Nephron progenitor cell (in vitro differentiated cells): ENCODE results near the gene BAZ2B.
"Not testable (repeated sequence)": the region's sequence is repeated elsewhere in the genome, so short reads cannot be mapped to it uniquely, and the experiment has no call there.

Source experiments
- DNase-seq: peaks from one replicate; pipeline ENCODE4 v3.0.0; 2021
- H3K27ac Mint-ChIP-seq: 2 replicates; pipeline ENCODE4 v1.8.0; 2021; ENCODE audit warnings: mild to moderate bottlenecking, moderate library complexity, mixed read lengths
- H3K27me3 Mint-ChIP-seq: 2 replicates; pipeline ENCODE4 v1.8.0; 2021; ENCODE audit warnings: mild to moderate bottlenecking, low read depth, mixed read lengths; ENCODE audit not compliant: poor library complexity
- H3K36me3 Mint-ChIP-seq: 2 replicates; pipeline ENCODE4 v1.8.0; 2021; ENCODE audit warnings: low read depth, mixed read lengths
- H3K4me1 Mint-ChIP-seq: 2 replicates; pipeline ENCODE4 v1.8.0; 2021; ENCODE audit warnings: mixed read lengths
- H3K4me3 Mint-ChIP-seq: 2 replicates; pipeline ENCODE4 v1.8.0; 2021; ENCODE audit warnings: mild to moderate bottlenecking, moderate library complexity, mixed read lengths
- H3K9me3 Mint-ChIP-seq: 2 replicates; pipeline ENCODE4 v1.8.0; 2021; ENCODE audit warnings: mild to moderate bottlenecking, moderate library complexity, mixed read lengths
- CTCF ChIP-seq: fragments of 200-600 bp; sonication (generic); IDR thresholded peaks from 2 replicates; pipeline ENCODE4 v1.5.0; 2021; ENCODE audit warnings: antibody characterized with exemption

The BAZ2B gene

GRCh38 chr2:159362816-159363251 lies 253.5 kb downstream of the BAZ2B start:
- TF ChIP-seq CTCF = no peak
- peaks cover 30% of the 10 kb centered on the region for H3K9me3 Mint-ChIP-seq
- no peak overlapping the region for H3K4me3 Mint-ChIP-seq
- no peaks in the 10 kb centered on the region for H3K27me3 Mint-ChIP-seq
- DNase-seq = no peak
- no peaks in the 10 kb centered on the region for H3K4me1 Mint-ChIP-seq
- peaks cover 83% of the 10 kb centered on the region for H3K36me3 Mint-ChIP-seq
- H3K27ac Mint-ChIP-seq = no peak overlapping the region

- no peak for TF ChIP-seq CTCF
- no peaks in the 10 kb centered on the region for H3K4me1 Mint-ChIP-seq
- DNase-seq = no peak
- no peak overlapping the region for H3K4me3 Mint-ChIP-seq
- H3K27ac Mint-ChIP-seq = no peak overlapping the region
- peaks cover 88% of the 10 kb centered on the region for H3K36me3 Mint-ChIP-seq
- no peaks in the 10 kb centered on the region for H3K27me3 Mint-ChIP-seq
- peaks cover 30% of the 10 kb centered on the region for H3K9me3 Mint-ChIP-seq
Observed at GRCh38 chr2:159362094-159362493, 254.3 kb downstream of the BAZ2B start.

- H3K27me3 Mint-ChIP-seq, H3K4me1 Mint-ChIP-seq, DNase-seq, H3K4me3 Mint-ChIP-seq, H3K27ac Mint-ChIP-seq: not testable (repeated sequence)
- H3K9me3 Mint-ChIP-seq = peaks cover 30% of the 10 kb centered on the region
- H3K36me3 Mint-ChIP-seq = peaks cover 93% of the 10 kb centered on the region
Observed at GRCh38 chr2:159361603-159362002, 254.7 kb downstream of the BAZ2B start.

GRCh38 chr2:159356053-159356554 lies 260.2 kb downstream of the BAZ2B start:
- no peak for DNase-seq
- TF ChIP-seq CTCF = no peak
- peaks cover 13% of the 10 kb centered on the region for H3K9me3 Mint-ChIP-seq
- H3K4me1 Mint-ChIP-seq = peaks cover 4% of the 10 kb centered on the region
- H3K27ac Mint-ChIP-seq = no peak overlapping the region
- H3K27me3 Mint-ChIP-seq = peaks cover 2% of the 10 kb centered on the region
- peaks cover 70% of the 10 kb centered on the region for H3K36me3 Mint-ChIP-seq
- H3K4me3 Mint-ChIP-seq = no peak overlapping the region

- DNase-seq = no peak
- peaks cover 2% of the 10 kb centered on the region for H3K27me3 Mint-ChIP-seq
- H3K27ac Mint-ChIP-seq = no peak overlapping the region
- peaks cover 49% of the 10 kb centered on the region for H3K36me3 Mint-ChIP-seq
- no peak overlapping the region for H3K4me3 Mint-ChIP-seq
- no peaks in the 10 kb centered on the region for H3K9me3 Mint-ChIP-seq
- H3K4me1 Mint-ChIP-seq = peaks cover 4% of the 10 kb centered on the region
- TF ChIP-seq CTCF = no peak
Observed at GRCh38 chr2:159351977-159352376, 264.4 kb downstream of the BAZ2B start.

- no peak for TF ChIP-seq CTCF
- peaks cover 43% of the 10 kb centered on the region for H3K36me3 Mint-ChIP-seq
Observed at GRCh38 chr2:159349674-159350299, 266.6 kb downstream of the BAZ2B start.

More at GRCh38 chr2:159349674-159350299, 266.6 kb downstream of the BAZ2B start:
- DNase-seq = no peak
- H3K4me1 Mint-ChIP-seq = no peaks in the 10 kb centered on the region
- H3K4me3 Mint-ChIP-seq = no peak overlapping the region
- no peak overlapping the region for H3K27ac Mint-ChIP-seq
- no peaks in the 10 kb centered on the region for H3K9me3 Mint-ChIP-seq
- peaks cover 2% of the 10 kb centered on the region for H3K27me3 Mint-ChIP-seq
